ENCODE results near the gene LIPI. TPM values are rescaled to one million over a fixed set of nuclear protein-coding genes. Genes with fewer than 3 reads are reported as not detected.
A peak's percentile ranks its signal among the peaks of the same experiment; 100 is the strongest.

Gene LIPI
- total and polyA plus RNA-seq, 2 experiments from 2014 or later = not detected

- no peaks in the 10 kb centered on the region for H4K20me1 ChIP-seq (ENCODE audit: insufficient read depth, poor library complexity, severe bottlenecking)
- H2AFZ ChIP-seq = no peak overlapping the region
- H3K27me3 ChIP-seq = no peaks in the 10 kb centered on the region
- no peak for TF ChIP-seq EZH2phosphoT487 (IDR thresholded peaks at IDR 0.05; ENCODE audit: low read depth, severe bottlenecking, unreplicated experiment)
- TF ChIP-seq CTCF (IDR thresholded peaks at IDR 0.05; ENCODE audit: poor library complexity) = peak; percentile 42
- H3K4me3 ChIP-seq = no peak overlapping the region
- no peaks in the 10 kb centered on the region for H3K9me3 ChIP-seq (ENCODE audit: low read depth)
- H3K27ac ChIP-seq = no peak overlapping the region
- no peaks in the 10 kb centered on the region for H3K4me1 ChIP-seq (ENCODE audit: insufficient read depth)
- DNase-seq (ENCODE audit: low spot score) = peak; percentile 33
- H3K79me2 ChIP-seq = no peaks in the 10 kb centered on the region
- no peak overlapping the region for H3K4me2 ChIP-seq
- H3K9me2 ChIP-seq (replicated peaks; ENCODE audit: insufficient read depth) = no peaks in the 10 kb centered on the region
- no peaks in the 10 kb centered on the region for H3K36me3 ChIP-seq (replicated peaks; ENCODE audit: insufficient read depth, low read depth)
- 22% methylated on average over 4 of the region's 4 CpGs for WGBS (ENCODE audit: low lambda C conversion rate, missing lambda C conversion rate)
Observed at GRCh38 chr21:14120091-14120734, 90.5 kb downstream of the LIPI start.

GRCh38 chr21:14119038-14119437 is 91.7 kb downstream of the LIPI start:
- H3K9me3 ChIP-seq (ENCODE audit: low read depth) = no peaks in the 10 kb centered on the region

GRCh38 chr21:14116080-14116481 is 94.7 kb downstream of the LIPI start:
- 97% methylated on average over 6 of the region's 6 CpGs for WGBS (ENCODE audit: low lambda C conversion rate, missing lambda C conversion rate)
- Histone ChIP-seq H3K27ac (no peak overlapping the region), H3K4me3 (no peak overlapping the region), H3K27me3 (no peaks in the 10 kb centered on the region), H3K4me1 (ENCODE audit: insufficient read depth) (no peaks in the 10 kb centered on the region), H3K36me3 (replicated peaks; ENCODE audit: insufficient read depth, low read depth) (no peaks in the 10 kb centered on the region), H4K20me1 (ENCODE audit: insufficient read depth, poor library complexity, severe bottlenecking) (no peaks in the 10 kb centered on the region), H2AFZ (no peak overlapping the region), H3K79me2 (no peaks in the 10 kb centered on the region), H3K9me3 (ENCODE audit: low read depth) (no peaks in the 10 kb centered on the region), H3K4me2 (no peak overlapping the region), H3K9me2 (replicated peaks; ENCODE audit: insufficient read depth) (no peaks in the 10 kb centered on the region)
- TF ChIP-seq CTCF (IDR thresholded peaks at IDR 0.05; ENCODE audit: poor library complexity) (no peak), EZH2phosphoT487 (IDR thresholded peaks at IDR 0.05; ENCODE audit: low read depth, severe bottlenecking, unreplicated experiment) (no peak), EZH2 (IDR thresholded peaks at IDR 0.05; ENCODE audit: borderline replicate concordance) (no peak)
- DNase-seq (ENCODE audit: low spot score) = no peak

More at GRCh38 chr21:14119038-14119437, 91.7 kb downstream of the LIPI start:
- Histone ChIP-seq H3K4me1 (ENCODE audit: insufficient read depth) (no peaks in the 10 kb centered on the region), H3K79me2 (no peaks in the 10 kb centered on the region), H2AFZ (no peak overlapping the region), H3K27me3 (no peaks in the 10 kb centered on the region), H3K4me3 (no peak overlapping the region), H3K36me3 (replicated peaks; ENCODE audit: insufficient read depth, low read depth) (no peaks in the 10 kb centered on the region), H3K9me2 (replicated peaks; ENCODE audit: insufficient read depth) (no peaks in the 10 kb centered on the region), H3K27ac (no peak overlapping the region), H3K4me2 (no peak overlapping the region), H4K20me1 (ENCODE audit: insufficient read depth, poor library complexity, severe bottlenecking) (no peaks in the 10 kb centered on the region)
- peak; percentile 33 for DNase-seq (ENCODE audit: low spot score)
- no peak for TF ChIP-seq EZH2 (IDR thresholded peaks at IDR 0.05; ENCODE audit: borderline replicate concordance)
- peak; percentile 34 for TF ChIP-seq CTCF (IDR thresholded peaks at IDR 0.05; ENCODE audit: poor library complexity)
- whole genome bisulfite sequencing (ENCODE audit: low lambda C conversion rate, missing lambda C conversion rate) = 62% methylated on average over 3 of the region's 3 CpGs
